Suprapubic skin (tissue), 3 donors: Measurements from ENCODE around the gene MED13L.

Experiments used
- CTCF ChIP-seq, 2 donors: fragments of 200-600 bp in 1 of 2; fragments of 450-650 bp in 1 of 2; sonication (generic) in 1 of 2; IDR thresholded peaks; one replicate each; pipeline ENCODE4 v1.5.1; 2016 to 2019; ENCODE audit warnings: antibody characterized with exemption in 2 of 2, mild to moderate bottlenecking in 1 of 2, moderate library complexity in 1 of 2
- POLR2A ChIP-seq, 2 donors: fragments of 450-650 bp; IDR thresholded peaks; one replicate each; pipeline ENCODE4 v1.6.1; 2017; ENCODE audit warnings: antibody characterized with exemption in 2 of 2, mild to moderate bottlenecking in 2 of 2, moderate library complexity in 2 of 2

DNA sequence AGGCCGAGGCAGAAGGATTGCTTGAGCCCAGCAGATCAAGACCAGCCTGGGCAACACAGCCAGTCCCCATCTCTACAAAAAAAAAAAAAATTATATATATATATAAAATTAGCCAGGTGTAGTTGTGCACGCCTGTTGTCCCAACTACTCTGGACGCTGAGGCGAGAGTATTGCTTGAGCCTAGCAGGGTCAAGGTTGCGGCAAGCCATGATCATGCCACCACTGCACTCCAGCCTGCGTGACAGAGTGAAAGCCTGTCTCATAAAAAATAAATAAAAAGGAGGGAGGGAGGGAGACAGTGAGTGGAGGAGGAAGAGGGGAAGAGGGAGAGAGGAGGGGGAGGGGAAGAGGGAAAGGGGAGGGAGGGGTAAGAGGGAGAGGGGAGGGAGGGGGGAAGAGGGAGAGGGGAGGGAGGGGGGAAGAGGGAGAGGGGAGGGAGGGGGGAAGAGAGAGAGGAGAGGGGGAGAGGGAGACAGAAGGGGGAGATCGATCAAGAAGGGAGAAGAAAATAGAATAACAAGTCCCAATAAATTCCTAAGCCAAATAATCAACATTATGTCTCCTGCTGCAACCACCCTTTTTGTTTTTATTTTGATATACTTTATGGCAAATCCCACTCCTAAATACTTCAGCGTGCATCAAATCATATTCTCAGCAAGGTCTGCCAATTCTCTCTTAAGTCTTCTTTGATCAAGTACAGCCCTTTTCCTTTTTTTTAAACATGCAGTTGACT, 163.9 kb downstream of the MED13L start:
- no peak for TF ChIP-seq POLR2A (IDR thresholded peaks at IDR 0.05)
- TF ChIP-seq CTCF (IDR thresholded peaks at IDR 0.05): no peak
